PC-9 (cell line): ENCODE data around the gene PRDM16. TPM values are rescaled to one million over a fixed set of nuclear protein-coding genes. Genes with fewer than 3 reads are reported as not detected.

Source experiments
- BruUV-seq: library from RNA; stranded (reverse); fragments of 400-500 nt; replicated peaks from 2 replicates; lab custom pipeline; 2021; lab: Mats Ljungman, UMichigan
- CTCF ChIA-PET: fragments of 300-600 bp; sonication (Branson Sonifier 250); formaldehyde crosslinking; loops from one replicate; lab custom pipeline; 2022; ENCODE audit warnings: antibody characterized with exemption; lab: Charles Lee
- POLR2A ChIA-PET: fragments of 300-600 bp; sonication (Branson Sonifier 250); formaldehyde crosslinking; loops from one replicate; lab custom pipeline; 2022; ENCODE audit warnings: antibody characterized with exemption; ENCODE audit not compliant: unreplicated experiment; lab: Charles Lee
- DNase-seq, 2 experiments: peaks; one replicate each; pipeline versions ENCODE4 v3.0.0 to v3.0.0-alpha.2; 2015 to 2022; ENCODE audit warnings: mixed read lengths in 1 of 2
- H2AFZ ChIP-seq: fragments of 200-600 bp; sonication (generic); 2 replicates; pipeline ENCODE4 v1.8.1; 2017; ENCODE audit warnings: antibody characterized with exemption
- H3F3A ChIP-seq: fragments of 200-600 bp; sonication (generic); 2 replicates; pipeline ENCODE4 v1.8.1; 2017; ENCODE audit warnings: antibody characterized with exemption, mild to moderate bottlenecking, low read depth; ENCODE audit not compliant: insufficient read depth
- H3K27ac ChIP-seq: fragments of 200-600 bp; sonication (generic); 2 replicates; pipeline ENCODE4 v1.6.1; 2016; ENCODE audit warnings: mixed run types
- H3K27me3 ChIP-seq: fragments of 200-600 bp; sonication (generic); 2 replicates; pipeline ENCODE4 v1.6.1; 2016; ENCODE audit warnings: low read depth, mixed run types; ENCODE audit not compliant: insufficient read depth
- H3K36me3 ChIP-seq: fragments of 200-600 bp; sonication (generic); 2 replicates; pipeline ENCODE4 v1.6.1; 2016; ENCODE audit warnings: low read depth, mixed run types
- H3K4me1 ChIP-seq: fragments of 200-600 bp; sonication (generic); replicated peaks from 2 replicates; pipeline ENCODE4 v1.6.1; 2016; ENCODE audit warnings: mixed run types; ENCODE audit not compliant: insufficient read depth
- H3K4me2 ChIP-seq: fragments of 200-600 bp; sonication (generic); 2 replicates; pipeline ENCODE4 v1.6.1; 2017; ENCODE audit warnings: mixed run types
- H3K4me3 ChIP-seq: fragments of 200-600 bp; sonication (generic); 2 replicates; pipeline ENCODE4 v1.6.1; 2016; ENCODE audit warnings: mixed run types
- H3K79me2 ChIP-seq: fragments of 200-600 bp; sonication (generic); 2 replicates; pipeline ENCODE4 v1.6.1; 2017; ENCODE audit warnings: low read depth, mixed run types
- H3K9me2 ChIP-seq: fragments of 200-600 bp; sonication (generic); 2 replicates; pipeline ENCODE4 v1.8.1; 2017; ENCODE audit warnings: mild to moderate bottlenecking; ENCODE audit not compliant: insufficient read depth
- H3K9me3 ChIP-seq: fragments of 200-600 bp; sonication (generic); 2 replicates; pipeline ENCODE4 v1.8.1; 2016; ENCODE audit warnings: low read depth; ENCODE audit not compliant: insufficient read depth
- H4K20me1 ChIP-seq: fragments of 200-600 bp; sonication (generic); 2 replicates; pipeline ENCODE4 v1.8.1; 2017; ENCODE audit not compliant: insufficient read depth
- CTCF ChIP-seq: fragments of 200-600 bp; sonication (generic); conservative IDR thresholded peaks from 2 replicates; pipeline ENCODE4 v1.6.1; 2017; ENCODE audit warnings: mixed run types, antibody characterized with exemption, mild to moderate bottlenecking, moderate library complexity
- EZH2 ChIP-seq: fragments of 200-600 bp; sonication (generic); IDR thresholded peaks from 2 replicates; pipeline ENCODE4 v1.8.0; 2017; ENCODE audit warnings: antibody characterized with exemption, low read depth
- intact Hi-C: fragments of 100-400 bp; cut with micrococcal nuclease; formaldehyde crosslinking; loops from one replicate; pipeline ENCODE4 v1.10.0; 2022; ENCODE audit not compliant: unreplicated experiment
- total RNA-seq: library from RNA; stranded (reverse); gene quantifications from 2 replicates; pipeline ENCODE4 v1.2.3, GENCODE V29; 2021

PRDM16 gene
- total RNA-seq, 1 experiment from 2014 or later: not detected

- Histone ChIP-seq H3F3A (no peaks in the 10 kb centered on the region), H2AFZ (no peak overlapping the region), H3K4me2 (no peak overlapping the region), H3K27ac (no peak overlapping the region), H3K4me1 (no peaks in the 10 kb centered on the region), H3K4me3 (no peak overlapping the region), H3K9me2 (no peaks in the 10 kb centered on the region), H3K79me2 (no peaks in the 10 kb centered on the region), H3K9me3 (no peaks in the 10 kb centered on the region), H3K36me3 (no peaks in the 10 kb centered on the region), H4K20me1 (no peaks in the 10 kb centered on the region), H3K27me3 (peaks cover 92% of the 10 kb centered on the region)
- intact Hi-C loops: no loop called here
- no peak for DNase-seq
- CTCF ChIA-PET: no interaction called here
- TF ChIP-seq CTCF: no peak
- no peak for TF ChIP-seq EZH2
- POLR2A ChIA-PET: interaction anchor here (0.5 kb wide), 1 partner anchor 147 kb away, joined by 4 read pairs; no protein-coding TSS in a partner anchor
- no TSS peak for BruUV-seq
Measured at GRCh38 chr1:3091334-3091733, 22.3 kb downstream of the PRDM16 start.

GRCh38 chr1:3092530-3092929, 23.5 kb downstream of the PRDM16 start:
- ChIA-PET POLR2A (no interaction called here), CTCF (no interaction called here)
- no peak for TF ChIP-seq CTCF
- H3K4me2 ChIP-seq: no peak overlapping the region
- no peaks in the 10 kb centered on the region for H3K9me2 ChIP-seq
- no peaks in the 10 kb centered on the region for H3F3A ChIP-seq
- no peak for DNase-seq
- H3K79me2 ChIP-seq: no peaks in the 10 kb centered on the region
- peaks cover 93% of the 10 kb centered on the region for H3K27me3 ChIP-seq
- H3K4me1 ChIP-seq: no peaks in the 10 kb centered on the region
- H3K36me3 ChIP-seq: no peaks in the 10 kb centered on the region
- H2AFZ ChIP-seq: no peak overlapping the region
- no peaks in the 10 kb centered on the region for H4K20me1 ChIP-seq
- intact Hi-C loops: no loop called here
- no peak overlapping the region for H3K4me3 ChIP-seq
- no TSS peak for BruUV-seq
- H3K9me3 ChIP-seq: no peaks in the 10 kb centered on the region
- H3K27ac ChIP-seq: no peak overlapping the region

GRCh38 chr1:3093898-3094626, 25.1 kb downstream of the PRDM16 start:
- Histone ChIP-seq H3K27me3 (peaks cover 100% of the 10 kb centered on the region), H3F3A (no peaks in the 10 kb centered on the region)
- BruUV-seq: no TSS peak

More at GRCh38 chr1:3093898-3094626, 25.1 kb downstream of the PRDM16 start:
- no peaks in the 10 kb centered on the region for H3K4me1 ChIP-seq
- DNase-seq: no peak
- no peaks in the 10 kb centered on the region for H3K9me3 ChIP-seq
- no peaks in the 10 kb centered on the region for H3K9me2 ChIP-seq
- H3K79me2 ChIP-seq: no peaks in the 10 kb centered on the region
- H2AFZ ChIP-seq: no peak overlapping the region
- no peak overlapping the region for H3K4me2 ChIP-seq
- intact Hi-C loops: no loop called here
- TF ChIP-seq CTCF (no peak), EZH2 (no peak)
- CTCF ChIA-PET: no interaction called here
- no peaks in the 10 kb centered on the region; the same call in 1 of the 2 replicates for H4K20me1 ChIP-seq
- H3K4me3 ChIP-seq: no peak overlapping the region
- POLR2A ChIA-PET: no interaction called here
- H3K27ac ChIP-seq: no peak overlapping the region
- no peaks in the 10 kb centered on the region for H3K36me3 ChIP-seq
